Lung (tissue), 16 donors: ENCODE results near the gene PCED1A. TPM values are rescaled to one million over a fixed set of nuclear protein-coding genes. Genes with fewer than 3 reads are reported as not detected.

Experiments used
- ATAC-seq: fragments of 200-7000 bp; cut with Tn5 transposase; one replicate; pipeline ENCODE4 v1.9.1; 2020; ENCODE audit warnings: moderate number of reproducible peaks; ENCODE audit not compliant: insufficient read depth, low FRiP score
- DNase-seq, 3 donors: peaks; one replicate each; pipeline ENCODE4 v3.0.0-alpha.2; 2013 to 2017
- H3K27ac ChIP-seq, 2 donors: one replicate each; pipeline ENCODE4 v1.5.1; 2013; ENCODE audit warnings: mild to moderate bottlenecking in 2 of 2, moderate library complexity in 2 of 2, control low read depth in 1 of 2, inconsistent platforms in 1 of 2, low read depth in 1 of 2, low read length in 1 of 2
- H3K27me3 ChIP-seq, 3 donors: one replicate each; pipeline ENCODE4 v1.5.1; 2013; ENCODE audit warnings: low read length in 2 of 3; ENCODE audit not compliant: control insufficient read depth in 3 of 3, insufficient read depth in 3 of 3
- H3K36me3 ChIP-seq, 4 donors: one replicate each; pipeline ENCODE4 v1.5.1; 2013; ENCODE audit warnings: low read length in 4 of 4, mild to moderate bottlenecking in 1 of 4, moderate library complexity in 1 of 4; ENCODE audit not compliant: control insufficient read depth in 4 of 4, insufficient read depth in 4 of 4
- H3K4me1 ChIP-seq, 5 donors: one replicate each; pipeline ENCODE4 v1.5.1; 2013; ENCODE audit warnings: low read length in 5 of 5, mild to moderate bottlenecking in 2 of 5, moderate library complexity in 1 of 5; ENCODE audit not compliant: control insufficient read depth in 5 of 5, insufficient read depth in 5 of 5
- H3K4me3 ChIP-seq: one replicate; pipeline ENCODE4 v1.5.1; 2013; ENCODE audit warnings: mild to moderate bottlenecking, control low read depth, moderate library complexity
- H3K9ac ChIP-seq, 2 donors: one replicate each; pipeline ENCODE4 v1.5.1; 2013; ENCODE audit warnings: low read length in 2 of 2, control low read depth in 1 of 2; ENCODE audit not compliant: insufficient read depth in 1 of 2
- H3K9me3 ChIP-seq, 4 donors: one replicate each; pipeline ENCODE4 v1.5.1; 2013; ENCODE audit warnings: low read length in 3 of 4, mild to moderate bottlenecking in 1 of 4, moderate library complexity in 1 of 4; ENCODE audit not compliant: control insufficient read depth in 4 of 4, insufficient read depth in 3 of 4
- CTCF ChIP-seq: IDR thresholded peaks from 2 replicates; pipeline ENCODE4 v1.5.1; 2012; ENCODE audit warnings: mild to moderate bottlenecking; ENCODE audit errors: control extremely low read depth, extremely low read depth
- WGBS, 2 donors: extraction: QIAGEN DNeasy Blood & Tissue Kit; methylation state at CpG; one replicate each; pipeline ENCODE4 v1.1.7; 2013; 5-methylcytosine and 5-hydroxymethylcytosine counted together
- long read RNA-seq, 5 donors: transcript quantifications; one replicate each; lab custom pipeline, GENCODE V29; 2026
- polyA plus RNA-seq, 2 donors: library from polyadenylated mRNA; stranded (reverse); fragments of 200-250 nt; gene quantifications; one replicate each; pipeline ENCODE4 v1.2.1, GENCODE V29; 2013
- total RNA-seq, 2 donors: library from RNA; depleted of rRNA in 1 of 2; stranded (reverse); fragments of >200 nt in 1 of 2; gene quantifications; one replicate each; pipeline ENCODE4 v1.2.1, GENCODE V29; 2014 to 2021
- donor health status: control.
- donor health status: control.
- donor health status: Bipolar disorder and iron deficiency.
- donor health status: healthy.
- donor health status: DM: yes; HTN: yes; CAD: no.

PCED1A gene
- total RNA-seq, result 10 to 100 TPM; 33.5 to 36.6 TPM
- polyA plus RNA-seq, result 10 to 100 TPM; 26.2 to 40.4 TPM
- long read RNA-seq, donor 1, partial matches to known transcripts, result 131 of 149 reads
- long read RNA-seq, donor 1, other reads (novel, unspliced or antisense), result 14 of 149 reads
- long read RNA-seq, donor 2, partial matches to known transcripts, result 55 of 67 reads
- long read RNA-seq, donor 2, other reads (novel, unspliced or antisense), result 12 of 67 reads
- long read RNA-seq, donor 3, partial matches to known transcripts, result 68 of 86 reads
- long read RNA-seq, donor 3, other reads (novel, unspliced or antisense), result 17 of 86 reads
- long read RNA-seq, donor 4, partial matches to known transcripts, result 111 of 111 reads
- long read RNA-seq, donor 4, other reads (novel, unspliced or antisense), result 0 of 111 reads
- long read RNA-seq, donor 5, partial matches to known transcripts, result 157 of 176 reads
- long read RNA-seq, donor 5, other reads (novel, unspliced or antisense), result 18 of 176 reads

DNA sequence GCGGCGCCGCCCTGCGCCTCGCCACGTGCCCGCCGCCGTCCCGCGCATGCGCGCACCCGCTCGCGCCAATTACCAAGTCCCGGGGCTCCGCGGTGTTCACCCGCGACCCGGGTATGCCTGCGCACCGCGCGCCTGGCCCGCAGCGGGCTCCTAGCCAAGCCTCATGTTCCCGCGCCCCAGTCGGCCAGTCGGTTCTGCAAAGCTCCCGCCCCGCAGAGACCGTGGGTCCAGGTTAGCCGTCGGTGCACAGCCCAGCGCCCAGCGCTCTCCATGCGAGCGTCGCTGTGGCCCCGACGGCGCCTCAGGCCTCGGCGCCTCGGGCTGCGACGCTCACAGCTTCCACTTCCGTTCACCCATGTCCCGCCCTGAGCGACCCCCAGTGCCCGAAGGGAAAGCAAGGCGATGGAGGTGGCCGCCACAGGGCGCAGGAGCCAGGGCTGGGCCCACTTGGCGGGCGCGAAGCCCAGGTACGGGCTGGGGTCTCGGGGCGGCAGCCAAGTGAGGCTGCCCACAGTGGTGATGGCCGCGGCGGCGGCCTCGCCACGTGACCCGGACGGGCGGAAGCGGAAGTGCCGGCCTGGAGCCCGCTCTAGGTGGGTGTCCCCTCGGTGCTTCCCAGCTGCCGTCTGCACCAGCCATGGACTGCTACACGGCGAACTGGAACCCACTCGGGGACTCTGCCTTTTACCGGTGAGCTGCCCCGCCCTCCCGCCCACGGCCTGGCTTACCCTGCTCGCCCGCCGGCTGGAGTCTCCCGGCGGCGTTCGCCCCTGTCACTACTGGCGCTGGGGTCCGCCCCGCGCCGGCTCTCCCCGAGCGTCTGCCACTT, at the start of gene PCED1A, which contains the start of gene VPS16:
PCED1A (minus strand) TSS at position 518 of the 829 bp plus-strand sequence. CDS start 743 bp downstream, outside the sequence.
VPS16 (plus strand) TSS at position 608 of the 829 bp plus-strand sequence; CDS start at position 638, 30 bp downstream.
- TF ChIP-seq CTCF, result no peak
- DNase-seq, result peak; percentile 87 to 94 (median 93)
- H3K4me3 ChIP-seq, result peak within 1 kb of the TSS; percentile 98
- H3K9ac ChIP-seq, result peak within 1 kb of the TSS; percentile 49 to 87
- H3K36me3 ChIP-seq, result peaks cover 0 to 12% (median 7%) of the 10 kb centered on the region in 4 donors
- 2 to 4% methylated on average over 92 to 98 of the region's 98 CpGs for WGBS, 2 donors
- ATAC-seq, result peak; percentile 98
- H3K9me3 ChIP-seq, result no peaks in the 10 kb centered on the region
- peak within 1 kb of the TSS; percentile 95 to 98 for H3K27ac ChIP-seq
- no peaks in the 10 kb centered on the region for H3K27me3 ChIP-seq
- H3K4me1 ChIP-seq, result peaks cover 2 to 16% (median 6%) of the 10 kb centered on the region in 5 donors

DNA sequence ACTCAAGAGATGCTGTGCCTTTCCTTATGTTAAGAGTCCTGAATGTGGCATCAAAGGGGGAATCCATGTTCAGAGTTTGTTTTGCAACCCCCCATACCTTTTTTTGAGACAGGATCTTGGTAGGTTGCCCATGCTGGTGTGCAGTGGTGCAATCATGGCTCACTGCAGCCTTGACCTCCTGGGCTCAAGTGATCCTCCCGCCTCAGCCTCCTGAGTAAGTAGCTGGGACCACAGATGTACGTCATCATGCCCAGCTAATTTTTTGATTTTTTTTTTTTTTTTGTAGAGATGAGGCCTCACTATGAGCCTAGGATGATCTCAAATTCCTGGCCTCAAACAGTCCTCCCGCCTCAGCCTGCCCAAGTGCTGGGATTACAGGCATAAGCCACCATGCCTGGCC, 49.3 kb upstream of the PCED1A start:
- DNase-seq, result no peak
- no peak for TF ChIP-seq CTCF
- no peak overlapping the region for H3K4me3 ChIP-seq
- H3K36me3 ChIP-seq, result no peaks in the 10 kb centered on the region
- WGBS, 2 donors, result 93 to 98% methylated on average over 3 of the region's 3 CpGs
- peaks cover 0 to 21% (median 0%) of the 10 kb centered on the region in 5 donors for H3K4me1 ChIP-seq
- no peaks in the 10 kb centered on the region for H3K27me3 ChIP-seq
- ATAC-seq, result no peak
- H3K9ac ChIP-seq, result no peak overlapping the region
- H3K9me3 ChIP-seq, result no peaks in the 10 kb centered on the region
- no peak overlapping the region for H3K27ac ChIP-seq

DNA sequence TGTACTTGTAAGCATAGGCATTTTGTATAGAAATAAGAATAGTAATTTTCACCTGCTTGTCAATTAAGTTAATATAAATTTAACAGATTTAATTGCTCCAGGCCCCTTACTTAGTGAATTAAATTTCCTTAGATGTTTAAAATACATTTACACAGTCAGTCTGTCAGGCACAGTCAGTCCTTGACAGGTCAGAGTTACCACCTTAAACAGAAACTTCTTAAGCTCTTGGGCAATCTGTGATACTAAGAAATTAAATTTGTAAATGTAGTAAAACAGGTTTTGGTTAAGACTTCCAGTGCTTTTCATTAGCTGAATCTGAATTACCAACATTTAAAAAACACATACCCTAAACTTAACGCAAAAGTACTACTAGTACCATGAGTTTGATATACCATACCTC, 48.8 kb upstream of the PCED1A start:
- TF ChIP-seq CTCF, result no peak
- peak in 1 of 3 donors; percentile 47 for DNase-seq
- WGBS, 2 donors, result 48 to 67% methylated on average over 1 of the region's 1 CpG

More for the DNA sequence above, 48.8 kb upstream of the PCED1A start:
- Histone ChIP-seq H3K27ac (no peak overlapping the region), H3K9ac (no peak overlapping the region), H3K27me3 (no peaks in the 10 kb centered on the region), H3K4me1 (peaks cover 0 to 21% (median 0%) of the 10 kb centered on the region in 5 donors), H3K4me3 (no peak overlapping the region), H3K36me3 (no peaks in the 10 kb centered on the region), H3K9me3 (no peaks in the 10 kb centered on the region)
- ATAC-seq, result no peak
